ENCODE results near the gene KNG1. TPM values are rescaled to one million over a fixed set of nuclear protein-coding genes. Genes with fewer than 3 reads are reported as not detected.

The KNG1 gene
- total RNA-seq, 1 experiment from 2014 or later: 0.25 TPM

DNA sequence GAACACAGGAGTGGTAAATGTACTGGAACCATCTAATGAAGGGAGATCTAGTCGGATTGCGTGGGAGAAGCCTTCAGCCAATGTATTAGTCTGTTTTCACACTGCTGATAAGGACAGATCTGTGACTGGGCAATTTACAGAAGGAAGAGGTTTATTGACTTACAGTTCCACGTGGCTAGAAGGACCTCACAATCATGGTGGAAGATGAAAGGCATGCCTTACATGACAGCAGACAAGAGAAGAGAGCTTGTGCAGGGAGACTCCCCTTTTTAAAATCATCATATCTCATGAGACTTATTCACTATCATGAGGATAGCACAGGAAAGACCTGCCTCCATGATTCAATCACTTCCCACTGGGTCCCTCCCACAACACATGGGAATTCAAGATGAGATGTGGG lies 34.3 kb upstream of the KNG1 start:
- ATAC-seq (no peak), DNase-seq (ENCODE audit: low read depth, low spot score) (no peak)
- 0 out of 2 replicates have a peak, but pooled peaks cover 3% of the 10 kb centered on the region for H3K27me3 ChIP-seq (ENCODE audit: insufficient read depth, low read length)
- H4K20me1 ChIP-seq (ENCODE audit: insufficient read depth): no peaks in the 10 kb centered on the region
- H3K9ac ChIP-seq (ENCODE audit: low read length): no peak overlapping the region
- intact Hi-C loops (cut with micrococcal nuclease): no loop called here
- H3K79me2 ChIP-seq (ENCODE audit: insufficient read depth, low read length): no peaks in the 10 kb centered on the region
- no peak overlapping the region for H3K4me3 ChIP-seq (replicated peaks in 1 of 2; ENCODE audit: low read depth in 1 of 2, low read length in 2 of 2)
- H3K36me3 ChIP-seq (ENCODE audit: control insufficient read depth in 1 of 2, insufficient read depth in 2 of 2, low read length in 2 of 2): no peaks in the 10 kb centered on the region
- H3K4me2 ChIP-seq (ENCODE audit: low read length): no peak overlapping the region
- no peak overlapping the region for H3K27ac ChIP-seq (ENCODE audit: low read depth, low read length)
- RAD21 ChIA-PET (ENCODE audit: low non-redundant PET in 1 of 2, low total read pairs in 2 of 2, uncharacterized antibody in 2 of 2, unreplicated experiment in 2 of 2): no interaction called here
- POLR2A ChIA-PET: no interaction called here
- H2AFZ ChIP-seq (ENCODE audit: low read depth, low read length, poor library complexity, severe bottlenecking): no peak overlapping the region
- TF ChIP-seq ZFX (IDR thresholded peaks at IDR 0.05) (no peak), EZH2phosphoT487 (IDR thresholded peaks at IDR 0.05; ENCODE audit: borderline replicate concordance) (no peak), JUND (IDR thresholded peaks at IDR 0.05) (no peak), SRF (IDR thresholded peaks at IDR 0.05; ENCODE audit: low read depth) (no peak), CBX3 (IDR thresholded peaks at IDR 0.05; ENCODE audit: low read depth) (no peak), POLR2AphosphoS5 (IDR thresholded peaks at IDR 0.05; ENCODE audit: low read depth, low read length) (no peak), SP1 (IDR thresholded peaks at IDR 0.05; ENCODE audit: low read depth) (no peak), CEBPB (IDR thresholded peaks at IDR 0.05; ENCODE audit: low read depth) (no peak), EGR1 (IDR thresholded peaks at IDR 0.05; ENCODE audit: low read depth) (no peak), POLR2A (IDR thresholded peaks at IDR 0.05; ENCODE audit: borderline replicate concordance, extremely low read depth, insufficient read depth, insufficient read length) (no peak), SIN3A (IDR thresholded peaks at IDR 0.05; ENCODE audit: low read depth) (no peak), ATF3 (IDR thresholded peaks at IDR 0.05) (no peak), ELF1 (IDR thresholded peaks at IDR 0.05; ENCODE audit: borderline replicate concordance, low read depth) (no peak), EZH2 (IDR thresholded peaks at IDR 0.05) (no peak)
- TF ChIP-seq, protein P1, sequence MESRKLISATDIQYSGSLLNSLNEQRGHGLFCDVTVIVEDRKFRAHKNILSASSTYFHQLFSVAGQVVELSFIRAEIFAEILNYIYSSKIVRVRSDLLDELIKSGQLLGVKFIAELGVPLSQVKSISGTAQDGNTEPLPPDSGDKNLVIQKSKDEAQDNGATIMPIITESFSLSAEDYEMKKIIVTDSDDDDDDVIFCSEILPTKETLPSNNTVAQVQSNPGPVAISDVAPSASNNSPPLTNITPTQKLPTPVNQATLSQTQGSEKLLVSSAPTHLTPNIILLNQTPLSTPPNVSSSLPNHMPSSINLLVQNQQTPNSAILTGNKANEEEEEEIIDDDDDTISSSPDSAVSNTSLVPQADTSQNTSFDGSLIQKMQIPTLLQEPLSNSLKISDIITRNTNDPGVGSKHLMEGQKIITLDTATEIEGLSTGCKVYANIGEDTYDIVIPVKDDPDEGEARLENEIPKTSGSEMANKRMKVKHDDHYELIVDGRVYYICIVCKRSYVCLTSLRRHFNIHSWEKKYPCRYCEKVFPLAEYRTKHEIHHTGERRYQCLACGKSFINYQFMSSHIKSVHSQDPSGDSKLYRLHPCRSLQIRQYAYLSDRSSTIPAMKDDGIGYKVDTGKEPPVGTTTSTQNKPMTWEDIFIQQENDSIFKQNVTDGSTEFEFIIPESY (IDR thresholded peaks at IDR 0.05; ENCODE audit: extremely low read depth, insufficient replicate concordance, low read length): no peak
- no peaks in the 10 kb centered on the region for H3K9me2 ChIP-seq (ENCODE audit: insufficient read depth)
- no peaks in the 10 kb centered on the region for H3K9me3 ChIP-seq (ENCODE audit: control insufficient read depth in 1 of 2, insufficient read depth in 1 of 2, low read depth in 1 of 2, low read length in 2 of 2)
- H3K4me1 ChIP-seq (ENCODE audit: control insufficient read depth in 1 of 2, insufficient read depth in 2 of 2, low read length in 2 of 2): no peaks in the 10 kb centered on the region
- CTCF ChIA-PET: no interaction called here
- BruUV-seq (replicated peaks): no TSS peak

Data from HCT116 (cell line).